Hematopoietic multipotent progenitor cell treated with erythropoietin and hydrocortisone succinate and interleukin-3 and kit ligand, for 6 days (in vitro differentiated cells): Measurements from ENCODE around the gene MDM4.
"Not testable (repeated sequence)": the region's sequence is repeated elsewhere in the genome, so short reads cannot be mapped to it uniquely, and the experiment has no call there.

Source experiments
- DNase-seq: peaks from one replicate; pipeline ENCODE4 v3.0.0-alpha.2; 2015

The MDM4 gene

GRCh38 chr1:204493145-204493983 is 22.8 kb upstream of the MDM4 start:
- DNase-seq, result peak; percentile 53

- peak; percentile 81 for DNase-seq
Observed at GRCh38 chr1:204493984-204494280, 22.3 kb upstream of the MDM4 start.

- peak; percentile 80 for DNase-seq
Observed at GRCh38 chr1:204494281-204495077, 21.7 kb upstream of the MDM4 start, which contains the start of gene PIK3C2B. Gene PIK3C2B (minus strand): TSS chr1:204494805. CDS start chr1:204469802, 25,003 bp downstream.

GRCh38 chr1:204495078-204495753 is 21.0 kb upstream of the MDM4 start:
- DNase-seq, result no peak

GRCh38 chr1:204495777-204496176 is 20.4 kb upstream of the MDM4 start:
- no peak for DNase-seq

- DNase-seq, result no peak
Observed at GRCh38 chr1:204498981-204499380, 17.2 kb upstream of the MDM4 start.

GRCh38 chr1:204499511-204500468 is 16.4 kb upstream of the MDM4 start:
- DNase-seq, result no peak

GRCh38 chr1:204502241-204502640 is 14.0 kb upstream of the MDM4 start:
- DNase-seq, result no peak

- DNase-seq, result peak; percentile 86
Observed at GRCh38 chr1:204503122-204503912, 12.9 kb upstream of the MDM4 start.

GRCh38 chr1:204503913-204504519 is 12.2 kb upstream of the MDM4 start:
- DNase-seq, result no peak

- DNase-seq, result no peak
Observed at GRCh38 chr1:204505674-204506200, 10.5 kb upstream of the MDM4 start.

GRCh38 chr1:204506201-204506968 is 9.8 kb upstream of the MDM4 start:
- DNase-seq, result peak; percentile 94

- peak; percentile 93 for DNase-seq
Observed at GRCh38 chr1:204506969-204507316, 9.3 kb upstream of the MDM4 start.

- peak; percentile 80 for DNase-seq
Observed at GRCh38 chr1:204507317-204508105, 8.7 kb upstream of the MDM4 start.

- DNase-seq, result no peak
Observed at GRCh38 chr1:204509186-204509635, 7.0 kb upstream of the MDM4 start.

- DNase-seq, result no peak
Observed at GRCh38 chr1:204511366-204511765, 4.8 kb upstream of the MDM4 start.

GRCh38 chr1:204513117-204513716 is 3.0 kb upstream of the MDM4 start:
- DNase-seq, result peak; percentile 70

GRCh38 chr1:204514828-204515227 is 1.4 kb upstream of the MDM4 start:
- no peak for DNase-seq

GRCh38 chr1:204517382-204517781 is 1.2 kb downstream of the MDM4 start:
- not testable (repeated sequence) for DNase-seq
